ENCODE results near the gene RAPGEF1. TPM values are rescaled to one million over a fixed set of nuclear protein-coding genes. Genes with fewer than 3 reads are reported as not detected.

RAPGEF1 gene
- total and polyA plus RNA-seq, 9 of the 15 experiments (the other 6 are each of a cell fraction or from before 2014, with no cell fraction given): 0.06 to 44.1 (median 19.9) TPM

DNA sequence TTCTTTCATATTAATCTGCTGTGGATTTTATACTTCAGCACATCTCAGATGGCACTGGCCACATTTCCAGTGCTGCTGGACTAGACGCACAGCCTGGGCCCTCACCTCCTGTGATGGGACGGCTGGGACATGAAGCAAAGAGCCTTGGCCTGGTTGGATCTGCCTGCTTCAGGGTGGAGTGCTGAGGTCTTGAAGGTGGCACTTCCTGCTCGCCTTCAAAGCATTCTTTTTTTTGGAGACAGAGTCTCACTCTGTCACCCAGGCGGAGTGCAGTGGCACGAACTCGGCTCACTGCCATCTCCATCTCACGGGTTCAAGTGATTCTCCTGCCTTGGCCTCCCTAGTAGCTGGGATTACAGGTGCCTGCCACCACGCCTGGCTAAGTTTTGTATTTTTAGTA lies 73.1 kb downstream of the RAPGEF1 start:
- Histone ChIP-seq H3K9me3 (replicated peaks; ENCODE audit: control insufficient read depth, insufficient read depth, low read depth, low read length) (no peaks in the 10 kb centered on the region), H3K79me2 (ENCODE audit: control insufficient read depth, insufficient read depth, low read length) (peaks cover 3% of the 10 kb centered on the region; the same call in 1 of the 3 replicates), H4K20me1 (replicated peaks; ENCODE audit: control insufficient read depth, insufficient read depth, low read length) (peaks cover 14% of the 10 kb centered on the region; the same call in 1 of the 2 replicates), H3K36me3 (ENCODE audit: control insufficient read depth, insufficient read depth, low read length) (no peaks in the 10 kb centered on the region; the same call in 2 of the 3 replicates), H3K9ac (ENCODE audit: insufficient read depth in 1 of 2, low read depth in 2 of 2, low read length in 2 of 2) (no peak overlapping the region), H3K27ac (ENCODE audit: extremely low read depth, low read depth, low read length) (no peak overlapping the region), H3K4me1 (replicated peaks in 1 of 2; ENCODE audit: control insufficient read depth in 2 of 2, insufficient read depth in 2 of 2, low read length in 2 of 2) (peaks cover 5 to 16% of the 10 kb centered on the region in 2 experiments; a peak in 4 of 5 replicates), H3K27me3 (ENCODE audit: control insufficient read depth in 2 of 2, insufficient read depth in 2 of 2, low read length in 2 of 2) (no peaks in the 10 kb centered on the region), H2AFZ (ENCODE audit: low read depth, low read length) (no peak overlapping the region), H3K4me3 (no peak overlapping the region), H3K4me2 (ENCODE audit: insufficient read depth, low read length) (no peak overlapping the region), H3K9me1 (ENCODE audit: control insufficient read depth, insufficient read depth, low read length) (no peaks in the 10 kb centered on the region)
- FAIRE-seq: no peak
- intact Hi-C loops (cut with micrococcal nuclease): no loop called here
- TF ChIP-seq, protein P1, sequence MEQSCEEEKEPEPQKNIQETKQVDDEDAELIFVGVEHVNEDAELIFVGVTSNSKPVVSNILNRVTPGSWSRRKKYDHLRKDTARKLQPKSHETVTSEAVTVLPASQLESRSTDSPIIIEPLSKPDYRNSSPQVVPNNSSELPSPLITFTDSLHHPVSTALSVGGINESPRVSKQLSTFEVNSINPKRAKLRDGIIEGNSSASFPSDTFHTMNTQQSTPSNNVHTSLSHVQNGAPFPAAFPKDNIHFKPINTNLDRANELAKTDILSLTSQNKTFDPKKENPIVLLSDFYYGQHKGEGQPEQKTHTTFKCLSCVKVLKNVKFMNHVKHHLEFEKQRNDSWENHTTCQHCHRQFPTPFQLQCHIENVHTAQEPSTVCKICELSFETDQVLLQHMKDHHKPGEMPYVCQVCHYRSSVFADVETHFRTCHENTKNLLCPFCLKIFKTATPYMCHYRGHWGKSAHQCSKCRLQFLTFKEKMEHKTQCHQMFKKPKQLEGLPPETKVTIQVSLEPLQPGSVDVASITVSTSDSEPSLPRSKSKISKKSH (CRISPR knock-in tag; IDR thresholded peaks at IDR 0.05): no peak
- no peak for TF ChIP-seq ZBTB11 (CRISPR knock-in tag; IDR thresholded peaks at IDR 0.05)
- TF ChIP-seq NR2F6 (CRISPR knock-in tag; IDR thresholded peaks at IDR 0.05): no peak
- no peak for TF ChIP-seq HMG20B (CRISPR knock-in tag; IDR thresholded peaks at IDR 0.05)
- TF ChIP-seq TAF9B (IDR thresholded peaks at IDR 0.05; ENCODE audit: partially characterized antibody): no peak
- TF ChIP-seq DPF2 (IDR thresholded peaks at IDR 0.05): no peak
- no peak for TF ChIP-seq CSDE1 (IDR thresholded peaks at IDR 0.05)
- no peak for TF ChIP-seq KLF1 (tag; IDR thresholded peaks at IDR 0.05)
- no peak for TF ChIP-seq NR2C1 (IDR thresholded peaks at IDR 0.05)
- TF ChIP-seq NR2C1 (tag; IDR thresholded peaks at IDR 0.05): no peak
- TF ChIP-seq CHD4 (IDR thresholded peaks at IDR 0.05; ENCODE audit: insufficient read depth, insufficient replicate concordance, low read depth, low read length, poor library complexity, severe bottlenecking): no peak
- no peak for TF ChIP-seq ZNF134 (CRISPR knock-in tag; conservative IDR thresholded peaks at IDR 0.05)
- no peak for TF ChIP-seq ATF3 (IDR thresholded peaks at IDR 0.05)
- no peak for TF ChIP-seq ATF3 (CRISPR knock-in tag; conservative IDR thresholded peaks at IDR 0.05)
- TF ChIP-seq, protein P2, sequence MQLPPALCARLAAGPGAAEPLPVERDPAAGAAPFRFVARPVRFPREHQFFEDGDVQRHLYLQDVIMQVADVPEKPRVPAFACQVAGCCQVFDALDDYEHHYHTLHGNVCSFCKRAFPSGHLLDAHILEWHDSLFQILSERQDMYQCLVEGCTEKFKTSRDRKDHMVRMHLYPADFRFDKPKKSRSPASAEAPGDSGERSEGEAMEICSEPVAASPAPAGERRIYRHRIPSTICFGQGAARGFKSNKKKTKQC (CRISPR knock-in tag; IDR thresholded peaks at IDR 0.05): no peak
- DNase-seq (ENCODE audit: extremely low read depth in 1 of 4, low spot score in 3 of 4): no peak
- 89% methylated on average over 8 of the region's 8 CpGs for WGBS (ENCODE audit: insufficient coverage, low coverage, missing lambda C conversion rate)
- CTCF ChIA-PET (ENCODE audit: low intra/inter-chr PET ratio): no interaction called here
- BruUV-seq (replicated peaks): no TSS peak
- POLR2A ChIA-PET: no interaction called here
- in situ Hi-C loops (cut with MboI): no loop called here
- ATAC-seq: no peak
